H9 (cell line): ENCODE data around the gene BRINP2. TPM values are rescaled to one million over a fixed set of nuclear protein-coding genes. Genes with fewer than 3 reads are reported as not detected.

Source experiments
- DNase-seq: peaks from one replicate; pipeline ENCODE4 v3.0.0-alpha.2; 2017
- H2AFZ ChIP-seq: one replicate; pipeline ENCODE4 v1.6.1; 2013; ENCODE audit warnings: mild to moderate bottlenecking, low read length, control low read depth, moderate library complexity
- H2AK5ac ChIP-seq: 2 replicates; pipeline ENCODE4 v1.6.1; 2013; ENCODE audit warnings: low read length, control low read depth, mixed read lengths; ENCODE audit not compliant: insufficient read length
- H2BK120ac ChIP-seq: one replicate; pipeline ENCODE4 v1.6.1; 2013; ENCODE audit warnings: low read depth, mild to moderate bottlenecking, low read length, control low read depth, inconsistent platforms; ENCODE audit not compliant: poor library complexity, severe bottlenecking
- H2BK12ac ChIP-seq: 2 replicates; pipeline ENCODE4 v1.6.1; 2013; ENCODE audit warnings: low read length, control low read depth, mixed read lengths, low read depth; ENCODE audit not compliant: insufficient read length
- H2BK15ac ChIP-seq: 2 replicates; pipeline ENCODE4 v1.6.1; 2013; ENCODE audit warnings: low read depth, low read length, control low read depth
- H2BK20ac ChIP-seq: one replicate; pipeline ENCODE4 v1.6.1; 2013; ENCODE audit warnings: low read depth, mild to moderate bottlenecking, low read length, control low read depth, inconsistent platforms; ENCODE audit not compliant: poor library complexity, severe bottlenecking
- H2BK5ac ChIP-seq: 2 replicates; pipeline ENCODE4 v1.6.1; 2013; ENCODE audit warnings: low read length, control low read depth, mixed read lengths; ENCODE audit not compliant: insufficient read length
- H3K14ac ChIP-seq: 2 replicates; pipeline ENCODE4 v1.6.1; 2013; ENCODE audit warnings: low read length, control low read depth; ENCODE audit not compliant: insufficient read depth
- H3K18ac ChIP-seq: 2 replicates; pipeline ENCODE4 v1.6.1; 2013; ENCODE audit warnings: low read depth, mild to moderate bottlenecking, mixed read lengths, low read length, control low read depth; ENCODE audit not compliant: insufficient read length
- H3K23ac ChIP-seq: 2 replicates; pipeline ENCODE4 v1.6.1; 2013; ENCODE audit warnings: low read length, control low read depth, mixed read lengths, low read depth; ENCODE audit not compliant: insufficient read length
- H3K23me2 ChIP-seq: 2 replicates; pipeline ENCODE4 v1.6.1; 2013; ENCODE audit warnings: low read depth, mild to moderate bottlenecking, mixed read lengths, low read length, control low read depth; ENCODE audit not compliant: insufficient read length, poor library complexity, severe bottlenecking
- H3K27ac ChIP-seq: 2 replicates; pipeline ENCODE4 v1.5.1; 2013; ENCODE audit warnings: low read length, control low read depth, mixed read lengths, low read depth; ENCODE audit not compliant: insufficient read length
- H3K27me3 ChIP-seq: 2 replicates; pipeline ENCODE4 v1.6.1; 2013; ENCODE audit warnings: low read length, control low read depth, inconsistent platforms; ENCODE audit not compliant: insufficient read depth
- H3K4ac ChIP-seq: 2 replicates; pipeline ENCODE4 v1.6.1; 2013; ENCODE audit warnings: low read depth, mild to moderate bottlenecking, control low read depth, inconsistent platforms, low read length, moderate library complexity
- H3K4me1 ChIP-seq: 2 replicates; pipeline ENCODE4 v1.6.1; 2013; ENCODE audit warnings: low read length, control low read depth, inconsistent platforms; ENCODE audit not compliant: insufficient read depth
- H3K4me2 ChIP-seq: 2 replicates; pipeline ENCODE4 v1.6.1; 2013; ENCODE audit warnings: low read length, control low read depth, mixed read lengths; ENCODE audit not compliant: insufficient read length, insufficient read depth
- H3K56ac ChIP-seq: 2 replicates; pipeline ENCODE4 v1.6.1; 2013; ENCODE audit warnings: low read depth, mild to moderate bottlenecking, mixed read lengths, low read length, control low read depth; ENCODE audit not compliant: insufficient read length
- H3K79me1 ChIP-seq: 2 replicates; pipeline ENCODE4 v1.6.1; 2013; ENCODE audit warnings: low read depth, mild to moderate bottlenecking, moderate library complexity, low read length, control low read depth, inconsistent platforms; ENCODE audit not compliant: insufficient read depth, poor library complexity, severe bottlenecking
- H3K79me2 ChIP-seq: 2 replicates; pipeline ENCODE4 v1.6.1; 2013; ENCODE audit warnings: low read length, control low read depth, inconsistent platforms; ENCODE audit not compliant: insufficient read depth
- H3K9ac ChIP-seq: 2 replicates; pipeline ENCODE4 v1.6.1; 2013; ENCODE audit warnings: low read length, control low read depth, mixed read lengths; ENCODE audit not compliant: insufficient read length; ENCODE audit errors: extremely low read depth
- H3K9me3 ChIP-seq: one replicate; pipeline ENCODE4 v1.6.1; 2013; ENCODE audit warnings: low read depth, low read length, inconsistent platforms; ENCODE audit not compliant: control insufficient read depth
- H3T11ph ChIP-seq: one replicate; pipeline ENCODE4 v1.6.1; 2013; ENCODE audit warnings: mild to moderate bottlenecking, low read length, control low read depth, inconsistent platforms
- H4K20me1 ChIP-seq: one replicate; pipeline ENCODE4 v1.6.1; 2013; ENCODE audit not compliant: control insufficient read depth, insufficient read length, insufficient read depth
- H4K5ac ChIP-seq: 2 replicates; pipeline ENCODE4 v1.6.1; 2013; ENCODE audit warnings: low read depth, mild to moderate bottlenecking, mixed read lengths, low read length, control low read depth; ENCODE audit not compliant: insufficient read length
- H4K8ac ChIP-seq: replicated peaks from 2 replicates; pipeline ENCODE4 v1.6.1; 2013; ENCODE audit warnings: low read length, control low read depth, mixed read lengths, low read depth; ENCODE audit not compliant: insufficient read length
- H4K91ac ChIP-seq: 2 replicates; pipeline ENCODE4 v1.6.1; 2013; ENCODE audit warnings: low read depth, mild to moderate bottlenecking, moderate library complexity, mixed read lengths, low read length, control low read depth; ENCODE audit not compliant: insufficient read length
- H3K27ac Mint-ChIP-seq, 3 experiments: 2 replicates in 2 of 3; 3 replicates in 1 of 3; pipeline ENCODE4 v1.8.0; 2020 to 2021; ENCODE audit warnings: mixed read lengths in 3 of 3, mild to moderate bottlenecking in 1 of 3, moderate library complexity in 1 of 3
- H3K27me3 Mint-ChIP-seq: 2 replicates; pipeline ENCODE4 v1.8.0; 2021; ENCODE audit warnings: low read depth, mild to moderate bottlenecking, moderate library complexity, mixed read lengths
- H3K36me3 Mint-ChIP-seq, 3 experiments: 2 replicates in 2 of 3; 3 replicates in 1 of 3; pipeline ENCODE4 v1.8.0; 2020 to 2021; ENCODE audit warnings: low read depth in 3 of 3, mixed read lengths in 3 of 3; ENCODE audit not compliant: insufficient read depth in 1 of 3
- H3K4me1 Mint-ChIP-seq, 2 experiments: 2 replicates each; pipeline ENCODE4 v1.8.0; 2020; ENCODE audit warnings: mixed read lengths in 2 of 2
- H3K4me3 Mint-ChIP-seq, 2 experiments: 2 replicates in 1 of 2; 3 replicates in 1 of 2; pipeline ENCODE4 v1.8.0; 2020 to 2021; ENCODE audit warnings: mild to moderate bottlenecking in 2 of 2, mixed read lengths in 2 of 2, moderate library complexity in 1 of 2
- H3K9me3 Mint-ChIP-seq, 2 experiments: 2 replicates in 1 of 2; 3 replicates in 1 of 2; pipeline ENCODE4 v1.8.0; 2020; ENCODE audit warnings: mild to moderate bottlenecking in 2 of 2, mixed read lengths in 2 of 2, moderate library complexity in 1 of 2
- CTCF ChIP-seq: fragments of 200-600 bp; sonication (generic); conservative IDR thresholded peaks from 3 replicates; pipeline ENCODE4 v1.8.0; 2021; ENCODE audit warnings: antibody characterized with exemption, mild to moderate bottlenecking
- whole genome bisulfite sequencing: extraction: QIAGEN DNeasy Blood & Tissue Kit; methylation state at CpG from one replicate; pipeline ENCODE4 v1.1.7; 2013; ENCODE audit warnings: missing lambda C conversion rate, low lambda C conversion rate, mixed read lengths; ENCODE audit not compliant: insufficient read length; ENCODE audit errors: extremely low coverage; 5-methylcytosine and 5-hydroxymethylcytosine counted together
- total RNA-seq: library from RNA; stranded (reverse); gene quantifications from 2 replicates; pipeline ENCODE4 v1.2.1, GENCODE V29; 2021

The BRINP2 gene
- total RNA-seq, 1 experiment from 2014 or later = not detected

GRCh38 chr1:177211231-177211630 lies 40.5 kb downstream of the BRINP2 start:
- Histone ChIP-seq H3K79me1 (no peaks in the 10 kb centered on the region), H3K56ac (no peak overlapping the region), H3K27me3 (peaks cover 14% of the 10 kb centered on the region; the same call in 1 of the 2 replicates), H2BK15ac (no peak overlapping the region), H3T11ph (no peak overlapping the region), H3K18ac (no peak overlapping the region), H3K27ac (no peak overlapping the region), H3K4me1 (no peaks in the 10 kb centered on the region), H3K23me2 (no peaks in the 10 kb centered on the region), H4K20me1 (no peaks in the 10 kb centered on the region), H2AK5ac (no peak overlapping the region), H2BK5ac (no peak overlapping the region), H3K23ac (no peak overlapping the region), H4K91ac (no peak overlapping the region), H3K9me3 (no peaks in the 10 kb centered on the region), H4K5ac (no peak overlapping the region), H4K8ac (no peak overlapping the region), H2AFZ (no peak overlapping the region), H3K4me2 (no peak overlapping the region), H3K14ac (no peak overlapping the region), H2BK20ac (no peak overlapping the region), H2BK120ac (no peak overlapping the region), H3K4ac (no peak overlapping the region), H3K79me2 (no peaks in the 10 kb centered on the region), H2BK12ac (no peak overlapping the region), H3K9ac (no peak overlapping the region)
- Mint-ChIP-seq H3K9me3 (peaks cover 2 to 3% of the 10 kb centered on the region in 2 experiments; a peak in 1 of 5 replicates), H3K27ac (no peak overlapping the region), H3K36me3 (no peaks in the 10 kb centered on the region), H3K4me3 (no peak overlapping the region), H3K4me1 (no peaks in the 10 kb centered on the region), H3K27me3 (peaks cover 43% of the 10 kb centered on the region)
- WGBS = no CpG with 5 or more reads among the region's 4 CpGs
- TF ChIP-seq CTCF = no peak
- DNase-seq = no peak
